SK-N-MC (cell line): ENCODE data around the gene MAP1A.
A peak's percentile ranks its signal among the peaks of the same experiment; 100 is the strongest.

ENCODE experiments used
- DNase-seq: peaks from one replicate; pipeline ENCODE4 v3.0.0-alpha.2; 2011; ENCODE audit warnings: low read depth, low spot score
- H3K27ac ChIP-seq: fragments of 200-600 bp; sonication (generic); 2 replicates; pipeline ENCODE4 v1.5.1; 2016; ENCODE audit warnings: mixed run types
- H3K36me3 ChIP-seq: fragments of 200-600 bp; sonication (generic); 2 replicates; pipeline ENCODE4 v1.6.1; 2017; ENCODE audit warnings: antibody characterized with exemption, low read length, mixed read lengths; ENCODE audit not compliant: insufficient read depth
- H3K4me3 ChIP-seq: fragments of 200-600 bp; sonication (generic); 2 replicates; pipeline ENCODE4 v1.5.1; 2016
- H3K9ac ChIP-seq: fragments of 200-600 bp; sonication (generic); 2 replicates; pipeline ENCODE4 v1.8.0; 2017; ENCODE audit warnings: mixed run types, mixed read lengths; ENCODE audit not compliant: insufficient read length
- H3K9me3 ChIP-seq: fragments of 200-600 bp; sonication (generic); 2 replicates; pipeline ENCODE4 v1.6.1; 2017; ENCODE audit warnings: low read depth, mild to moderate bottlenecking, antibody characterized with exemption, low read length, moderate library complexity, mixed read lengths
- EZH2 ChIP-seq: fragments of 200-600 bp; sonication (generic); IDR thresholded peaks from one replicate; pipeline ENCODE4 v1.6.1; 2017; ENCODE audit warnings: antibody characterized with exemption
- FOXP2 ChIP-seq: optimal IDR thresholded peaks from 2 replicates; pipeline ENCODE3; 2011; ENCODE audit warnings: mild to moderate bottlenecking, moderate library complexity; ENCODE audit not compliant: insufficient read depth; ENCODE audit errors: extremely low read length, control extremely low read depth
- POLR2AphosphoS5 ChIP-seq: IDR thresholded peaks from 2 replicates; pipeline ENCODE4 v1.6.1; 2012; ENCODE audit warnings: mild to moderate bottlenecking, low read depth, low read length, borderline replicate concordance

The MAP1A gene

GRCh38 chr15:43489191-43489590, 28.2 kb upstream of the MAP1A start:
- Histone ChIP-seq H3K36me3 (peaks cover 62% of the 10 kb centered on the region), H3K4me3 (no peak overlapping the region), H3K27ac (no peak overlapping the region), H3K9ac (no peak overlapping the region), H3K9me3 (no peaks in the 10 kb centered on the region)
- TF ChIP-seq FOXP2 (no peak), POLR2AphosphoS5 (no peak)
- DNase-seq: no peak

- H3K4me3 ChIP-seq: peak overlapping the region; percentile 95
- H3K9me3 ChIP-seq: no peaks in the 10 kb centered on the region
- peak overlapping the region; percentile 73 for H3K9ac ChIP-seq
- no peak for DNase-seq
- TF ChIP-seq EZH2 (no peak), POLR2AphosphoS5 (no peak), FOXP2 (no peak)
- no peak overlapping the region for H3K27ac ChIP-seq
- H3K36me3 ChIP-seq: peaks cover 45% of the 10 kb centered on the region
Observed at GRCh38 chr15:43492266-43492665, 25.1 kb upstream of the MAP1A start.

- TF ChIP-seq EZH2 (no peak), POLR2AphosphoS5 (peak; percentile 62; the same call in 1 of the 2 replicates), FOXP2 (no peak)
- Histone ChIP-seq H3K9me3 (no peaks in the 10 kb centered on the region), H3K27ac (0 out of 2 replicates have a peak within 1 kb of the TSS, but pooled peaks have one; percentile 21)
Observed at GRCh38 chr15:43492673-43493601, 24.5 kb upstream of the MAP1A start, which contains the start of gene TP53BP1. Gene TP53BP1, minus strand, starts transcription at chr15:43493156. Its CDS starts 113 bp downstream, at chr15:43493043.

GRCh38 chr15:43493703-43494472, 23.5 kb upstream of the MAP1A start:
- peak overlapping the region; percentile 95 for H3K4me3 ChIP-seq
- DNase-seq: no peak

More at GRCh38 chr15:43492673-43493601, 24.5 kb upstream of the MAP1A start, which contains the start of gene TP53BP1:
- H3K9ac ChIP-seq: peak within 1 kb of the TSS; percentile 73
- H3K4me3 ChIP-seq: peak within 1 kb of the TSS; percentile 95
- peaks cover 39% of the 10 kb centered on the region for H3K36me3 ChIP-seq
- peak; percentile 48 for DNase-seq

GRCh38 chr15:43498990-43499389, 18.4 kb upstream of the MAP1A start:
- TF ChIP-seq FOXP2: no peak
- no peak for TF ChIP-seq POLR2AphosphoS5
- TF ChIP-seq EZH2: no peak
- Histone ChIP-seq H3K4me3 (no peak overlapping the region), H3K27ac (no peak overlapping the region), H3K36me3 (no peaks in the 10 kb centered on the region), H3K9me3 (no peaks in the 10 kb centered on the region), H3K9ac (no peak overlapping the region)
- DNase-seq: no peak

More at GRCh38 chr15:43493703-43494472, 23.5 kb upstream of the MAP1A start:
- TF ChIP-seq POLR2AphosphoS5: no peak
- no peak for TF ChIP-seq FOXP2
- TF ChIP-seq EZH2: no peak
- Histone ChIP-seq H3K9ac (peak overlapping the region; percentile 73), H3K9me3 (no peaks in the 10 kb centered on the region), H3K27ac (no peak overlapping the region), H3K36me3 (peaks cover 29% of the 10 kb centered on the region)

- TF ChIP-seq EZH2: no peak
- no peak for TF ChIP-seq POLR2AphosphoS5
Observed at GRCh38 chr15:43499635-43500034, 17.8 kb upstream of the MAP1A start.

GRCh38 chr15:43505738-43506137, 11.7 kb upstream of the MAP1A start:
- H3K27ac ChIP-seq: peak overlapping the region; percentile 83
- no peak for DNase-seq
- no peaks in the 10 kb centered on the region for H3K36me3 ChIP-seq

More at GRCh38 chr15:43499635-43500034, 17.8 kb upstream of the MAP1A start:
- Histone ChIP-seq H3K9me3 (no peaks in the 10 kb centered on the region), H3K27ac (no peak overlapping the region), H3K4me3 (no peak overlapping the region), H3K9ac (no peak overlapping the region), H3K36me3 (no peaks in the 10 kb centered on the region)
- no peak for DNase-seq

GRCh38 chr15:43508421-43508820, 9.0 kb upstream of the MAP1A start:
- Histone ChIP-seq H3K9ac (no peak overlapping the region), H3K36me3 (no peaks in the 10 kb centered on the region), H3K4me3 (no peak overlapping the region), H3K27ac (peak overlapping the region; percentile 40; the same call in 1 of the 2 replicates), H3K9me3 (no peaks in the 10 kb centered on the region)
- no peak for DNase-seq
- TF ChIP-seq POLR2AphosphoS5: no peak
- no peak for TF ChIP-seq FOXP2
- no peak for TF ChIP-seq EZH2

More at GRCh38 chr15:43505738-43506137, 11.7 kb upstream of the MAP1A start:
- TF ChIP-seq FOXP2 (no peak), EZH2 (no peak), POLR2AphosphoS5 (no peak)
- H3K4me3 ChIP-seq: peak overlapping the region; percentile 41
- peak overlapping the region; percentile 5 for H3K9ac ChIP-seq
- H3K9me3 ChIP-seq: no peaks in the 10 kb centered on the region
